ENCODE results near the gene ACSS3. TPM values are rescaled to one million over a fixed set of nuclear protein-coding genes. Genes with fewer than 3 reads are reported as not detected.

The ACSS3 gene
- total RNA-seq, 1 experiment from 2014 or later = 19.3 TPM

DNA sequence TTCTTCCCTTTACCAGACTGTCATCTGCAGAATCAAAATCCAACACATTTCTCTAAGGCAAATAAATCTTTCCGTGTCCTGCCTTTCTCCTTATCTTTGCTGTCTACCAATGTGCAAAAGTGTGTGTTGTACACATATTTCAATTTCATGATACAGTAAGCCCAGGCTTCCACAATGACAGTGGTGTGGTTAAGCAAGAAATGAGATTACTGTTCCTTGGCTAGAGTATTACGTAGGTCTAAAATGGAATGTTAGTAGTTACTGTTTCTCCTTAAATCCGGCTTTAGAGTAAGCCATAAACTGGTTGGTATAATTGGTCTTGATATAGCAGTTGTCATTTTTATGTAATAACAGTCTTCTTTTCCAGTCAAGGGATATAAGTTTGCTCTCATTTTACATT is 82.0 kb downstream of the ACSS3 start:
- Histone ChIP-seq H2AFZ (ENCODE audit: low read length) (no peak overlapping the region), H2BK120ac (ENCODE audit: low read depth, low read length, poor library complexity, severe bottlenecking) (no peak overlapping the region), H2AK5ac (ENCODE audit: insufficient read length, low read length) (no peak overlapping the region), H3K56ac (ENCODE audit: insufficient read length, low read depth, low read length) (no peak overlapping the region), H3K23me2 (ENCODE audit: insufficient read length, low read depth, low read length, poor library complexity, severe bottlenecking) (no peaks in the 10 kb centered on the region), H4K5ac (ENCODE audit: insufficient read length, low read depth, low read length) (no peak overlapping the region), H2BK15ac (ENCODE audit: low read depth, low read length) (no peak overlapping the region), H4K8ac (replicated peaks; ENCODE audit: insufficient read length, low read depth, low read length) (no peak overlapping the region), H2BK5ac (ENCODE audit: insufficient read length, low read length) (no peak overlapping the region), H3K4me2 (ENCODE audit: insufficient read depth, insufficient read length, low read length) (no peak overlapping the region), H3K4me1 (ENCODE audit: insufficient read depth, low read length) (no peaks in the 10 kb centered on the region), H3K27ac (ENCODE audit: insufficient read length, low read depth, low read length) (no peak overlapping the region), H3K9ac (ENCODE audit: extremely low read depth, insufficient read length, low read length) (no peak overlapping the region), H4K20me1 (ENCODE audit: control insufficient read depth, insufficient read depth, insufficient read length) (no peaks in the 10 kb centered on the region), H2BK12ac (ENCODE audit: insufficient read length, low read depth, low read length) (no peak overlapping the region), H3T11ph (ENCODE audit: low read length) (no peak overlapping the region), H3K9me3 (ENCODE audit: control insufficient read depth, low read depth, low read length) (no peaks in the 10 kb centered on the region), H3K79me1 (ENCODE audit: insufficient read depth, low read depth, low read length, poor library complexity, severe bottlenecking) (no peaks in the 10 kb centered on the region), H3K27me3 (ENCODE audit: insufficient read depth, low read length) (no peaks in the 10 kb centered on the region), H3K4ac (ENCODE audit: low read depth, low read length) (no peak overlapping the region), H3K18ac (ENCODE audit: insufficient read length, low read depth, low read length) (no peak overlapping the region), H3K23ac (ENCODE audit: insufficient read length, low read depth, low read length) (no peak overlapping the region), H3K14ac (ENCODE audit: insufficient read depth, low read length) (no peak overlapping the region), H4K91ac (ENCODE audit: insufficient read length, low read depth, low read length) (no peak overlapping the region), H3K79me2 (ENCODE audit: insufficient read depth, low read length) (no peaks in the 10 kb centered on the region), H2BK20ac (ENCODE audit: low read depth, low read length, poor library complexity, severe bottlenecking) (no peak overlapping the region)
- Mint-ChIP-seq H3K4me3 (no peak overlapping the region), H3K9me3 (no peaks in the 10 kb centered on the region), H3K27me3 (ENCODE audit: low read depth) (no peaks in the 10 kb centered on the region), H3K4me1 (no peaks in the 10 kb centered on the region), H3K27ac (no peak overlapping the region), H3K36me3 (ENCODE audit: insufficient read depth in 1 of 3, low read depth in 3 of 3) (peaks cover 0 to 2% (median 0%) of the 10 kb centered on the region in 3 experiments; a peak in 3 of 7 replicates)
- no peak for DNase-seq
- TF ChIP-seq, protein P1, sequence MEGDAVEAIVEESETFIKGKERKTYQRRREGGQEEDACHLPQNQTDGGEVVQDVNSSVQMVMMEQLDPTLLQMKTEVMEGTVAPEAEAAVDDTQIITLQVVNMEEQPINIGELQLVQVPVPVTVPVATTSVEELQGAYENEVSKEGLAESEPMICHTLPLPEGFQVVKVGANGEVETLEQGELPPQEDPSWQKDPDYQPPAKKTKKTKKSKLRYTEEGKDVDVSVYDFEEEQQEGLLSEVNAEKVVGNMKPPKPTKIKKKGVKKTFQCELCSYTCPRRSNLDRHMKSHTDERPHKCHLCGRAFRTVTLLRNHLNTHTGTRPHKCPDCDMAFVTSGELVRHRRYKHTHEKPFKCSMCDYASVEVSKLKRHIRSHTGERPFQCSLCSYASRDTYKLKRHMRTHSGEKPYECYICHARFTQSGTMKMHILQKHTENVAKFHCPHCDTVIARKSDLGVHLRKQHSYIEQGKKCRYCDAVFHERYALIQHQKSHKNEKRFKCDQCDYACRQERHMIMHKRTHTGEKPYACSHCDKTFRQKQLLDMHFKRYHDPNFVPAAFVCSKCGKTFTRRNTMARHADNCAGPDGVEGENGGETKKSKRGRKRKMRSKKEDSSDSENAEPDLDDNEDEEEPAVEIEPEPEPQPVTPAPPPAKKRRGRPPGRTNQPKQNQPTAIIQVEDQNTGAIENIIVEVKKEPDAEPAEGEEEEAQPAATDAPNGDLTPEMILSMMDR (conservative IDR thresholded peaks at IDR 0.05) = no peak
- no CpG with 5 or more reads among the region's 3 CpGs for WGBS (ENCODE audit: extremely low coverage, insufficient read length, low lambda C conversion rate)

All from H9 (cell line).